Upper lobe of left lung (tissue), 6 donors: ENCODE results near the gene PKNOX1. TPM values are rescaled to one million over a fixed set of nuclear protein-coding genes. Genes with fewer than 3 reads are reported as not detected.
A peak's percentile ranks its signal among the peaks of the same experiment; 100 is the strongest.
"Not testable (repeated sequence)": the region's sequence is repeated elsewhere in the genome, so short reads cannot be mapped to it uniquely, and the experiment has no call there.

Experiments used
- ATAC-seq, 2 donors: fragments of 200-7000 bp; cut with Tn5 transposase; one replicate each; pipeline ENCODE4 v1.9.1; 2022; ENCODE audit warnings: mild to moderate bottlenecking in 2 of 2, moderate library complexity in 2 of 2; ENCODE audit not compliant: low FRiP score in 2 of 2
- DNase-seq, 2 donors: peaks; one replicate each; pipeline ENCODE4 v3.0.0-alpha.2; 2019 to 2020
- H3K27ac ChIP-seq, 4 donors: fragments of 200-600 bp; sonication (generic); one replicate each; pipeline ENCODE4 v1.5.1; 2016 to 2019
- H3K27me3 ChIP-seq, 4 donors: fragments of 200-600 bp; sonication (generic); one replicate each; pipeline ENCODE4 v1.5.1; 2017 to 2019
- H3K36me3 ChIP-seq, 4 donors: fragments of 200-600 bp; sonication (generic); one replicate each; pipeline ENCODE4 v1.5.1; 2016 to 2019
- H3K4me1 ChIP-seq, 4 donors: fragments of 200-600 bp; sonication (generic); one replicate each; pipeline ENCODE4 v1.5.1; 2018 to 2019
- H3K4me3 ChIP-seq, 4 donors: fragments of 200-600 bp; sonication (generic); one replicate each; pipeline ENCODE4 v1.5.1; 2017 to 2019; ENCODE audit warnings: mild to moderate bottlenecking in 2 of 4, moderate library complexity in 1 of 4
- H3K9me3 ChIP-seq, 4 donors: fragments of 200-600 bp; sonication (generic); one replicate each; pipeline ENCODE4 v1.5.1; 2018 to 2019
- EP300 ChIP-seq, 4 donors: sonication (generic); formaldehyde crosslinking; IDR thresholded peaks; one replicate each; pipeline ENCODE4 v1.5.1; 2017; ENCODE audit warnings: antibody characterized with exemption in 4 of 4, control low read depth in 2 of 4
- POLR2A ChIP-seq, 4 donors: fragments of 450-650 bp; IDR thresholded peaks; one replicate each; pipeline ENCODE4 v1.5.1; 2016 to 2017; ENCODE audit warnings: antibody characterized with exemption in 4 of 4, mild to moderate bottlenecking in 2 of 4
- POLR2AphosphoS5 ChIP-seq, 2 donors: sonication (generic); formaldehyde crosslinking; IDR thresholded peaks; one replicate each; pipeline ENCODE4 v1.5.1; 2017; ENCODE audit warnings: antibody characterized with exemption in 2 of 2
- WGBS, 2 donors: methylation state at CpG; one replicate each; pipeline ENCODE4 v1.1.5; 2017 to 2018; 5-methylcytosine and 5-hydroxymethylcytosine counted together
- total RNA-seq, 6 donors: library from RNA; depleted of rRNA in 4 of 6; stranded (reverse); fragments of >200 nt in 4 of 6; gene quantifications; one replicate each; pipeline versions ENCODE4 v1.1.0 to v1.2.1, GENCODE V29; 2016 to 2021
- TF ChIP-seq, protein P1 (sequence below), 6 experiments: fragments of 450-650 bp in 4 of 6; fragments of 200-600 bp in 2 of 6; sonication (generic) in 2 of 6; IDR thresholded peaks; one replicate each; pipeline ENCODE4 v1.5.1; 2016 to 2019; ENCODE audit warnings: antibody characterized with exemption in 6 of 6
- donor health status: DM: no; HTN: no; CAD: no; lungs with moderate emphysema.
- donor health status: DM: no; HTN: yes; CAD: no; lungs with severe emphysema.

PKNOX1 gene
- total RNA-seq, 6 donors from 2014 or later, result 9.7 to 54.5 (median 11.5) TPM

DNA sequence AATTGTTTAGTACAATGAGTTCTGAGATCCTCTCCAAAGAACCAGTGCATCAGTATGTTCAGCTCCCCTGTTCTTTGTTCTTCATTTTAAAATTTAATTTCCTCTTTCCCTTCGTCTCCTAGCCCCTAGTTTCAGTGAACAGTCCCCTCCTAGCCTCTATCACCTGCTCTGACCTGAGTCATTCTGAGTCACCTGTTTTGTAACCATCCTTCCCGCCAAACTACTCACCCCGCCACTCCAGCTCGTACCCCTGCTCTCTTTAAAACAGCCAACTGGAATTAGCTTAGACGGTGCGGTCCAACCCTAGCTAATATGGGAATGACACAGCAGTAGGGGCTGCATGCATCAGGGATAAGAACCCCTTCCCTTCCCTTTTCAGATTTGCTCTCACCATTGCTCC, 32.1 kb upstream of the PKNOX1 start:
- 68 to 72% methylated on average over 6 of the region's 6 CpGs for WGBS, 2 donors
- DNase-seq (no peak), ATAC-seq (no peak)
- no peaks in the 10 kb centered on the region for H3K27me3 ChIP-seq
- H3K27ac ChIP-seq, result no peak overlapping the region
- no peak for TF ChIP-seq POLR2A (IDR thresholded peaks at IDR 0.05)
- no peak for TF ChIP-seq POLR2AphosphoS5 (IDR thresholded peaks at IDR 0.05)
- no peak for TF ChIP-seq EP300 (IDR thresholded peaks at IDR 0.05)
- TF ChIP-seq, protein P1, sequence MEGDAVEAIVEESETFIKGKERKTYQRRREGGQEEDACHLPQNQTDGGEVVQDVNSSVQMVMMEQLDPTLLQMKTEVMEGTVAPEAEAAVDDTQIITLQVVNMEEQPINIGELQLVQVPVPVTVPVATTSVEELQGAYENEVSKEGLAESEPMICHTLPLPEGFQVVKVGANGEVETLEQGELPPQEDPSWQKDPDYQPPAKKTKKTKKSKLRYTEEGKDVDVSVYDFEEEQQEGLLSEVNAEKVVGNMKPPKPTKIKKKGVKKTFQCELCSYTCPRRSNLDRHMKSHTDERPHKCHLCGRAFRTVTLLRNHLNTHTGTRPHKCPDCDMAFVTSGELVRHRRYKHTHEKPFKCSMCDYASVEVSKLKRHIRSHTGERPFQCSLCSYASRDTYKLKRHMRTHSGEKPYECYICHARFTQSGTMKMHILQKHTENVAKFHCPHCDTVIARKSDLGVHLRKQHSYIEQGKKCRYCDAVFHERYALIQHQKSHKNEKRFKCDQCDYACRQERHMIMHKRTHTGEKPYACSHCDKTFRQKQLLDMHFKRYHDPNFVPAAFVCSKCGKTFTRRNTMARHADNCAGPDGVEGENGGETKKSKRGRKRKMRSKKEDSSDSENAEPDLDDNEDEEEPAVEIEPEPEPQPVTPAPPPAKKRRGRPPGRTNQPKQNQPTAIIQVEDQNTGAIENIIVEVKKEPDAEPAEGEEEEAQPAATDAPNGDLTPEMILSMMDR (IDR thresholded peaks at IDR 0.05), result no peak
- H3K9me3 ChIP-seq, result no peaks in the 10 kb centered on the region
- no peak overlapping the region for H3K4me3 ChIP-seq
- H3K36me3 ChIP-seq, result no peaks in the 10 kb centered on the region
- peaks cover 0 to 4% (median 0%) of the 10 kb centered on the region in 4 donors for H3K4me1 ChIP-seq

DNA sequence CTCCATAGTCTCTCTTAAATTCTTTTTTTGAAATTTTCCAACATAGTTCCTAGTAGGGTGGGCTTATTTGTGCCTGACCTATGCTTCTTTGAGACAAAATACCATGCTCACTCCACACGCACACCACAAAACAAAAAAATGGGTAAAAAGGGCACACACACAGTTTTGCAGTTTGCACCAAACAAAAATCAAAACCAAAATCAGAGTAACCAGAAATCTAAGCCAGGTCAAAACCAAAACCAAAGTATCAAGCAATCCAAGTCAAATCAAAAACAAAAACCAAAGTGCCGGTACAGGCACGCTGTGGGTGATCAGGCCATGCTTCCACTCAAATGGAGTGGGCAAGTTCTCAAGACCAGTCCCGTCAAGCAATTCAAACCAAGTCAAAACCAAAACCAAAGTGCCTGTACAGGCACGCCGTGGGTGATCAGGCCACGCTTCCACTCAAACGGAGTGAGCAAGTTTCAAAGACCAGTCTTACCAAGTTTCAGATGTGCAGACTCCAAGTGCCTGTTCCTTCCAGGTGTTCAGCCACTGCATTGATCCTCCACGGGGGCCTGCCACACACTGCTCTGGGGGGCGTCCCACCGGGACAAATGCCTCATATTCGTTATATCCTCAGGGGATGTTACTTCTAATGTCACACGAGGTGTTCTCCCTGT, 25.1 kb upstream of the PKNOX1 start:
- ATAC-seq, H3K36me3 ChIP-seq, H3K9me3 ChIP-seq, DNase-seq, H3K4me1 ChIP-seq, H3K27me3 ChIP-seq, H3K27ac ChIP-seq, H3K4me3 ChIP-seq: not testable (repeated sequence)
- 80 to 83% methylated on average over 13 of the region's 13 CpGs for WGBS, 2 donors

DNA sequence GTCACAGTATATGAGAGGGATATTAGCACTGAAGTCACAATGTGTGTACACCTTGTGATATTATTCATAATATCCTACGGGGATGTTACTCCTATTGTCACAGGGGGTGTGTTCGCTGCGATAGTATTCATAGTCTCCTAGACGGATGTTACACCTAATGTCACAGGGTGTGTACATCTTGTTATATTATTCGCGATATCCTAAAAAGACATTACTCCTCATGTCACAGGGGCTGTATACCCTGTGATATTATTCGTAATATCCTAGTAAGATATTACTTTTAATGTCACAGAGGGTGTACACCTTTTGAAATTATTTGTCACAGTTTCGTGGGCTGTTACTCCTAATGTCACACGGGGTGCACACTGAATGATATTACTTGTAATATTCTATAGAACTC, 23.2 kb upstream of the PKNOX1 start:
- H3K4me1 ChIP-seq, ATAC-seq, H3K27ac ChIP-seq, H3K27me3 ChIP-seq, H3K36me3 ChIP-seq, H3K9me3 ChIP-seq, H3K4me3 ChIP-seq, DNase-seq: not testable (repeated sequence)
- WGBS, 2 donors, result 95 to 97% methylated on average over 9 of the region's 9 CpGs

DNA sequence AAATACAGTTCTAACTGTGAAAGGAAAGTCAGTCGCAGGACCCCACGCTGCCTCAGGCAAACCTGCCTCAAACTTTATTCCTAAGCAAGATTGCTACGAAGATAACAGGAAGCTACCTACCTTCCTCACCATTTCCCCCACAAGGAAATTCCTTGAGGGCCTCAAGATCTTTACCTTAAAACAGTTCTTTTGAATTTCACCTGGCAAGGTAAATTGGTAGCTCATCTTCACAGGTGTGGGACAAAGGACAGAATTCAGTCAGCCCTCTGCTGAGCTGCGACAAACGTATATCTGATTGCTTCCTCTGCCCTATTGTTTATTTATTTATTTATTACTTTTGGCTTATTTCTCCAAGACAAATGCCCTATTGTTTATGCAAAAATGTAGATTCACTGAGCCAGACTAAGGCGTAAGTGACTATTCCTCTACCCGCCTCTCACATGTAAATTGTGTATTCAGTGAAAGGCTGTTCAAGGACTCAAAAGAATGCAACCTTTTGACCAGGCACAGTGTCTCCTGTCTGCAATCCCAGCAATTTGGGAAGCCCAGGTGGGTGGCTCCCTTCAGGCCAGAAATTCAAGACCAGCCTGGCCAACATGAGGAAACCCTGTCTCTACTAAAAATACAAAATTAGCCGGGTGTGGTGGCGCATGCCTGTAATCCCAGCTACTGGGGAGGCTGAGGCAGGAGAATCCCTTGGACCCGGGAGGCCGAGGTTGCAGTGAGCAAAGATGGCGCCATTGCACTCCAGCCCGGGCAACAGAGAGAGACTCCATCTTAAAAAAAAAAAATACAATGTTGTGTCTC, 17.3 kb upstream of the PKNOX1 start:
- Histone ChIP-seq H3K36me3 (no peaks in the 10 kb centered on the region), H3K4me1 (peaks cover 0 to 5% (median 3%) of the 10 kb centered on the region in 4 donors), H3K27me3 (no peaks in the 10 kb centered on the region), H3K9me3 (no peaks in the 10 kb centered on the region), H3K27ac (no peak overlapping the region), H3K4me3 (no peak overlapping the region)
- TF ChIP-seq EP300 (IDR thresholded peaks at IDR 0.05) (no peak), POLR2AphosphoS5 (IDR thresholded peaks at IDR 0.05) (no peak), POLR2A (IDR thresholded peaks at IDR 0.05) (no peak)
- TF ChIP-seq, protein P1 (IDR thresholded peaks at IDR 0.05), result no peak
- WGBS, 2 donors, result 90 to 91% methylated on average over 13 of the region's 13 CpGs
- peak; percentile 88 to 97 for ATAC-seq
- no peak for DNase-seq

DNA sequence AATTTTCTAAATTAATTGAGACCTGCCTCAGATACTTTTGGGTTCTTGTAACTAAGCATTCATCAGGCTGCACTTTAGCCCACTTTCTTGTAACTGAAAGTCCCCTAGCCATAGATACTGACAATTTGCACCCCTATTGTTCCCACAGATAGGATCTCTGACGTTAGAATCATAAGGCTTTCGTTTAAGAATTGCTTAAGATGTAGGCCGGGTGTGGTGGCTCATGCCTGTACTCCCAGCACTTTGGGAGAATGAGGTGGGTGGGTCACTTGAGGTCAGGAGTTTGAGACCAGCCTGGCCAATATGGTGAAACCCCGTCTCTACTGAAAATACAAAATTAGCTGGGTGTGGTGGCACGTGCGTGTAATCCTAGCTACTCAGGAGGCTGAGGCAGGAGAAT, 16.2 kb upstream of the PKNOX1 start:
- H3K36me3 ChIP-seq, H3K4me3 ChIP-seq, H3K27ac ChIP-seq, ATAC-seq, H3K4me1 ChIP-seq, H3K27me3 ChIP-seq, DNase-seq, H3K9me3 ChIP-seq: not testable (repeated sequence)
- 62 to 73% methylated on average over 6 of the region's 6 CpGs for WGBS, 2 donors

DNA sequence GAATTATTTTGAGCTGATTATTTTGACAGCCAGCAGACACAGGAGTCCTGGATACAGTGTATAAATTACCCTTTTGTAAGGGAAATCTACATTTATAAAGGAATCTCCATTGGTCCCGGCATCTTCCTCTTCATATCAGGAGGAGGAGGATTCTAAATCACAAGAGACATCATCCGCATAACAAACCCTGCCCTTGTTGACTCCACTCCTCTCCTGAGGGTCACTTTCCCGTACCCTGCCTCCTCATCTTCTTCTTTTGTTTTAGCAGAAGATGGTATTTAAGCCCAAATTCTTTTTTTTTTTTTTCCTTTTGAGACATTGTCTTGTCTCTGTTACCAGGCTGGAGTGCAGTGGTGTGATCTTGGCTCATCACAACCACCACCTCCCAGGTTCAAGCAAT, 14.6 kb upstream of the PKNOX1 start:
- WGBS, 2 donors, result 91 to 97% methylated on average over 3 of the region's 3 CpGs
- DNase-seq, result no peak
- no peak for ATAC-seq

More for the DNA sequence above, 14.6 kb upstream of the PKNOX1 start:
- no peaks in the 10 kb centered on the region for H3K27me3 ChIP-seq
- peaks cover 0 to 5% (median 3%) of the 10 kb centered on the region in 4 donors for H3K4me1 ChIP-seq
- no peaks in the 10 kb centered on the region for H3K9me3 ChIP-seq
- no peak overlapping the region for H3K4me3 ChIP-seq
- TF ChIP-seq EP300 (IDR thresholded peaks at IDR 0.05), result no peak
- TF ChIP-seq, protein P1 (IDR thresholded peaks at IDR 0.05), result no peak
- TF ChIP-seq POLR2A (IDR thresholded peaks at IDR 0.05), result no peak
- no peak for TF ChIP-seq POLR2AphosphoS5 (IDR thresholded peaks at IDR 0.05)
- H3K36me3 ChIP-seq, result no peaks in the 10 kb centered on the region
- H3K27ac ChIP-seq, result no peak overlapping the region
